CD4-positive, alpha-beta T cell treated with Interleukin-17A for 1 hour (primary cell): ENCODE data around the gene ERBB4.
"Not testable (repeated sequence)": the region's sequence is repeated elsewhere in the genome, so short reads cannot be mapped to it uniquely, and the experiment has no call there.

ENCODE experiments used
- DNase-seq: peaks from one replicate; pipeline ENCODE4 v3.0.0-alpha.2; 2020

ERBB4 gene

DNA sequence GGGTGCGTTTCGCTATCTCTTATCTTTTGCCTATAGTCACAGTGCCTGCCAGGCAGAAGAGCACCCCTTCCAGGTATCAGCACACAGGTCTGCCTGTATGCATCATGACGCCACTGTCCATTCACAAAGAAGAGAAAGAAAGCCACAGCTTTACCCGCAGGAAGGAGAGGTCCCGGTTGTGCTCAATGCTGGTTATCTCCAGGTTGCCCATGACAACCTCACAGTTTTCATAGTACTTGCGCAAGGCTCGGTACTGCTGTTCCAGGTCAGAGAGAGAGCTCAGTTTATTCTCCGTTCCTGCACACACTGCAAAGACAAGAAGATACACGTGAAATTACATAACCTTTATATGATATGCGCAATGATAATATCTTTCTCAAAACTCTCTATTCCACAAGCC lies 414.0 kb downstream of the ERBB4 start:
- no peak for DNase-seq

DNA sequence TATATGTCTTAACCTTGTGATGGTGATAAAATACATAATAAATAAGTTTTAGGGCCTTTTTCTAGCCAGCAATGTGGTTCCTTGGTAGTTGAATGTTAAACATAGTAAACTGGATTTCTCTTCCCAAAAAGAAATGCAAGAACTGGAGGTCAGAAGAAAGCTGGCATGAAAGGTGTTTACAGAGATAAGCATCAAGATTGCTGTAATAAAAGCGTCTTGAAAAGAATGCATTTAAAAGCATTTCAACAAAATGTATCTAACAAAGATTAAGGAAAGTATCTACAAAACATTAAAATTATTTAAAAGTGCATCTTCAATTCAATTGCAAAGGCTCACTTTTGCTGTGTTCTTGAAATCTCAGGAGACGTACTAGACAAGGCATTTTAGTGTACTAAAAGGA lies 419.0 kb downstream of the ERBB4 start:
- no peak for DNase-seq

DNA sequence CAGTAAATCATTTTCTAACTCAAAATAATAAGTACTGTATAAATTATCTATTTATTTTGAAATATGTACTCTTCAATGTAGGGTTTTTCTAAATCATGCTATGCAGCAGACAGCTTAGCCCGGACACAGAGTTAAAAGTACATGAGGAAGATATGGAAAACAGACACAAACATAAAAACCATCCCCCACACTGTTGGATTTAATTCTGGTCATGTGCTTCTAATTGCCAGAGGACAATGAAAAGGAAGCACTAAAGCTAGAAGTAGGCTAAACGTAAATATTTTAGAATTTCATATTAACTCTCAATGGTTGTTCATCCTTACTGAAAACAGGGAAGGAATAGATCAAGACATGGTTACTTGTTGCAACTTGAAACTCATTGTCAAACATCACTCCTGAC lies 420.7 kb downstream of the ERBB4 start:
- no peak for DNase-seq

DNA sequence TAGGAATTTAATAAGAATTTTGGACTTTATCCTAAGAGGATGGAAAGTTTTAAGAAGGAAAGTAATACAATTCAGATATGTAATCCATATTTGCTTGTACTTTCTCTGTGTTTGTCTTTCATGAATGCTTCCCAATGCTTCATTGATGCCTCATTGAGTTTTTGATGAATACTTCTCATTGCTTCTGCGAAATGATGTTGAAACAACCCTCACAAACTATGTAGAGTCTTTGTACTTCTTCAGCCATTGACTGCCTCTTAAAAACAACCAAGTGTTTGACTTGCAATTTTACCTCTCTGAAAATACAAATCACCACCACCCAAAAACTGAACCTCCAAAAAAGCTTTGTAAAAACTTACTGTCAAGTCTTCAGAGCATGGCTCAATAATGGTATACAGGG lies 424.1 kb downstream of the ERBB4 start:
- DNase-seq = no peak

DNA sequence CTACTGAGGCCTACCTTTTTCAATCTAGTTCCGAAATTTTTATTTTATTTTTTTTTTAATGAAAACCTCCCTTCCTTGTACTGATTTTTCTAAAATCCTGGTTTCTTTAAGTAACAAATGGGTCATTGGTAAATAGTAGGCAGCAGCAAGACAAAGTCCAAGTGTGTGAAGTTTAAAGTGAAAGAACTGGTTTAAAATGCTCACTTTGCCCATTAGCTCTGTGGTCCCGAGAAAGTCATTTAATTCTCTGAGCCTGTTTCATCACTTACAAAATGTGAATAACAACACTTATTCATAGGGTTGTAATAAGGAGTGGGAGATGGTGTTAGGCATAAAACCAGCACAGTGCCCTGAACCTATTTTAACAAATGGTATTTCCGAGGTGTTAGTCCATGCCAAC lies 426.2 kb downstream of the ERBB4 start:
- DNase-seq = no peak

DNA sequence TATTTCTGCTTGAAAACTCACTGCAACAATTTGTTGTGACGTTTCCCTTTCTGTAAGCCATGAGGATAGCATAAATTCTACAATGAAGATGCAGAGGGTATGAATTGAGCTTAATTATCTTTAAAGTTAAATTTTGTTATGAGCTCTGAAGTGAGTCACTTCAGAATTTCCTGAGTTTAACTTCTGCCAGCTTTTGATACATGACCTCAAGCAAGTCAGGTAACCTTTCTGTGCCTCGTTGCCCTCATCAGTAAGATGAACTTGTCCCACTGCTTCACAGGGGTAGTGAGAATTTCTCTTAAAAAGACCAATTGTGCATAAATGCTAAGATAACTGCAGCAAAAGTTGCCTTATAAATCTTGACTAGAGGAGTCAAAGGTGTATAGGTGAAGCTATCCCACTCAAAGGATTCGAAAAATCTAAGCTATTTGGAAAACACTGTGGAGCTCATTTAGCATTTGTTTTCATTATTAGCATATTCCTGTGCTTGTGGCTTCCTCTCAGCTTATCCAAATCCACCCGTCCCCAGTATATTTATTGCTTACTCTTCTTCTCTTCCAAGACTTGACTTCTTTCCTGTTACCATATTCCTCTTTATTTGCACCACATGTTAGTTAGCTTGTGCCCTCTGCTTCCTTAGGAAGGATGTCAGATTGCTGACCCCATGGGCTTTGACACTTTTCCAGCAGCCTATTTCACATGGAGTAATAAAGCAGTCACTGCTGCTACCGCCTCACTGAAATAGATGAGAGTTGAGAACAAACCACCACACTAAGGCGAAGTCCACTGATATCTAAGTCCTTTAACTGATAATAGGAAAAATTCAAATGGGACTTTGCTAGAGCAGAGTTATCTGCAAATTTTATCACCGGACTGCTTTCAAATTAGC lies 428.6 kb downstream of the ERBB4 start:
- DNase-seq = no peak

DNA sequence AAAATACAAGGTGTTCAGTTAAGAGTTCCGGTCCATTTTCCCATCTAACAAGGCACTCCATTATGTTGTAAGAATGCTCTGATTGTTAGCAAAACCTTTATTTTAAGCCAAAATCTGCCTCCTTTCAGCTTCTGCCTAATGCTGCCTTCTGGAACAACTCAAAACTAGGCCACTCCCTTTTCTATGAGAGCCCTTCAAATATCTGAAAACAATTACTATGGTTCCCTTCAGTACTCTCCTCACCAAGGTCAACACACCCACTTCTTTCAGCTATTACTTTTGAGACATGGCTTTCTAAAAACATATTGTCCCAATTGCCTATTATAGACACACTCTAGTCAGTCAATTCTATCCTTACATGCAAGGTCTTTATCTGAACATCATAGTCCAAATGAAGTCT lies 429.4 kb downstream of the ERBB4 start:
- no peak for DNase-seq

DNA sequence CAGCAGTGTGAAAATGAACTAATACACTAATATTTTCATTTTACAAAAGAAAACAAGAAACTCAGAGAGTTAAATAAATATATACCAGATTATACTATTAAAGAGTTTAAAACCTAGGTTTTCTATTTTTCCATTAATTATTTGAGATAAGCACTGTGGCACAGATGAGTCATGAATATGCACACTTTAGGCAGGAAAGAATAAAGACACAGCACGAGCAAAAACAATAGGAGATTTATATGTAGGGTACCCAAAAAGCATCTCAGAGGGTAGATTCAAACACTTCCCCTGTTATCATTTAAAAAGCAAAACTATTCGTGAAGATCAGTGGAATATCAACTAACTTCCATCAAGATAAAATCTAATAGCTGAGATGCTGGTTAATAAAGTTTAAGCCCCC lies 430.6 kb downstream of the ERBB4 start:
- DNase-seq = no peak

DNA sequence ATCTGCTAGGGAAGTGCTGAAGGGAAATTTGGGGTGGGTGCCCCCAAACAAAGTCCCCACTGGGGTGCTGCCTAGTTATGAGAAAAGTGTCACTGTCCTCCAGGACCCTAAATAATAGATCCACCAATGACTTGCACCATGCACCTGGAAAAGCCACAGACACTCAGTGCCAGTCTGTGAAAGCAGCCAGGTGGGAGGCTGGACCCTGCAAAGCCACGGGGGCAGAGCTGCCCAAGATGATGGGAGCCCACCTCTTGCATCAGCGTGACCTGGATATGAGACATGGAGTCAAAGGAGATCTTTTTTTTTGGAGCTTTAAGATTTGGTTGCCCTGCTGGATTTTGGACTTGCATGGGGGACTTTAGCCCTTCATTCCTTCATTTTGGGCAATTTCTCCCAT lies 431.6 kb downstream of the ERBB4 start:
- no peak for DNase-seq

DNA sequence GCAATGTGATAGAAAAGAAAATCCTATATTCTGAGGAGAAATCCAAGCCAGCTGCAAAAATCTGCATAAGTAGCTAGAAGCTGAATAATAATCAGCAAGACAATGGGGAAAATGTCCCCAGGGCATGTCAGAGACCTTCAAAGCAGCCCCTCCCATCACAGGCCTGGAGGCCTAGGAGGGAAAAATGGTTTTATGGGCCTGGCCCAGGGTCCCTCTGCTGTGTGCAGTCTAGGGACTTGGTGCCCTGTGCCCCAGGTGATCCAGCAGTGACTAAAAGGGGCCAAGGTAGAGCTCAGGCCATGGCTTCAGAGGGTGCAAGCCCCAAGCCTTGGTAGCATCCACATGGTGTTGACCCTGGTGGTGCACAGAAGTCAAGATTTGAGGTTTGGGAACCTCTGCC lies 432.1 kb downstream of the ERBB4 start:
- DNase-seq = not testable (repeated sequence)

DNA sequence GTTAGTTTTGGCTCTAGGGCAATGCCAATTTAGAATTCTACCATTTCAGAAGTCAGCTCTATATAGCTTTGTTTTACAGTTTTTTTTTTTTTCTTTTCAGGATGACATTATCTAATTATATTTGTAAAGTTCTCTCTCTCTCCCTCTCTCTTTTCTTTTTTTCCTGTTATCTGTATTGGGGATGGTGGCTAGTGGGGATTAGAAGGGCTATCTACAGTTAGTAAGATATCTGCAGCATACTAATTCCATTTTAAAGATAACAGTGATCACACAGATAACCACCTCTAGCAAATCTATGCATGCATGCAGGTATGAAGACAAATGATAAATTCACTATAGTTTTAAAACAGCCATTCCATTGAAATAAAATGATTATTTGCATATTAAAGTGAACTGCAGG lies 438.9 kb downstream of the ERBB4 start:
- DNase-seq = no peak

DNA sequence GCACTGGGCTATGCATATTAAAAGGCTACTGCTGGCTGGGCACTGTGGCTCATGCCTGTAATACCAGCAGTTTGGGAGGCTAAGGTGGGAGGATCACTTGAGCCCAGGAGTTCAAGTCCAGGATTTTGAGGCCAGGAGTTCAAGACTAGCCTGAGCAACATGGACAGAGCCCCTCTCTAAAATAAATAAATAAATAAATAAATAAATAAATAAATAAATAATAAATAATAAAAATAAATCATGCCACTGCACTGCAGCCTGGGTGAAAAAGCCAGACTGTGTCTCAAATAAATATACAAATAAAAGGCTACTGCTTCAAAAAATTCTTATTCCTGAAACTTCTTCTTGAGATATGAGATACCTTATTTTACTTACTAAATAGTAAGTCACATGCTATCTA lies 439.6 kb downstream of the ERBB4 start:
- DNase-seq = no peak

DNA sequence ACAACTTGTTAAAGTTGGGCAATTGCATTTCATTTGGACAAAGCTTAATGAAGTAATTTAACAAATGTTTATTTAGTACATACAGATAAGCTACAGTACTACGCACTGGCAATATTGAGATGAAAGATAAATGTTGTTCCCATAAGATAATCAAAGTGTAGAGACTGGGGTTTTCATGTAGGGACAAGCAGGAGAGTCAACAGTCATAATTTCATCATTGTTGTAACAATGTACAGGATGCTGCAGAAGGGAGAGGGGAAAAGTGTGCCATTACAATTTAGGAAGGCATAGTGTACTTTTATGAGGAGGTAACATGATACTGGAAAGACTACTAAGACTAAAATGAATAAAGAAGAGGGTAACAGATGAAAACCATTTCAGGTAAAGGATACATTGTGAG lies 441.6 kb downstream of the ERBB4 start:
- no peak for DNase-seq

DNA sequence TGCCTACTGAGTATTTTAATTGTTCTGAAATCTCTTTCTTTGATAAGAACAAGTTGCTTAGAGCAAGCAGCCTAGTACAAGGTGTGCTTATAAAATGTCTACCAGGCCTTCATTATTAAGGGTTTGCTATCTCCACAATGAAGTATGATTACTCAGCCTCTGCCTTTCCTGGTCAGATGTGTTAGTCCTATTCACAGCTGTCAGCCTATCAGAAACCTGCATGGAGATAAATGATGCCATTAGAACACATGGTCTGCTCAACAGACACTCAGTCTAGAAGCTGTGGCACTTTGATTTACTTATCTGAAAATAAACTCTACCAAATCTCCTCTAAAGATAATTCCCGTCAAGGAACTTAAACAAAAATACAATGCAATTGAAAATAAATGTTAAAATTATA lies 448.7 kb downstream of the ERBB4 start:
- no peak for DNase-seq

DNA sequence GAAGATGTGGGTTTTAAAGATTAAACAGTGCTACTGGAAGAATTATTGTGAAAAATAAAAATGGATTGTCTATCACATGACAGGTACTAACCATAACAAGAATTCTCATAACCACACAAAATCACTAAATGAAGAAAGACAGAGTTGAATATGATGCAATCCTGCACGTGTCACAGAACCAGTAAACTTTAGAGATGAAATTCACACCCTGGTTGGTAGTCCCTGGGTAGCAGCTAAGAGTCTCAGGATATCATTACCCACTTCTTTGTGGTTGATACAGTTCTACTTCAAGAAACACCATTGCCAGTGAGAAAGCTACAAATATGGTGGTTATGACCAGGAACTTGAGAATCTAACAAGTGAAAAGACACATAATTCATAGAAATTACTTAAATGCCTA lies 450.2 kb downstream of the ERBB4 start:
- no peak for DNase-seq

DNA sequence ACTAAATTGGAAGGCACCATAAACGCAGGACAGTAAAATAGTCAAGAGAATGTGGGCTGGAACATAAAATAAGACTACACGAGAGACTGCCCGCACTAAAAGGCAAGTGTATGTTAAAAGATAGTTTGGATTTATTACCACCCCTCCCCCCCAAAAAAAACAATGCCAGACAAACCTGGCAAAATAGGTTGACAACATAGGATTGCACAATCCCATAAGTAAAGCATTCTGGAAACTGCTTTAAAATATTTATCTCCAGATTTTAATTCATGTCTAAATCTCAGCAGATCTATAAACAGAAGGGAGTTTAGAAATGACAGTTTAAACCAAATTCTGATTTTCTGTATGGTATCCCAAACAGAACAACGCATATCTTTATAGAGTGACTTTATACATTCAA lies 455.1 kb downstream of the ERBB4 start:
- DNase-seq = no peak

DNA sequence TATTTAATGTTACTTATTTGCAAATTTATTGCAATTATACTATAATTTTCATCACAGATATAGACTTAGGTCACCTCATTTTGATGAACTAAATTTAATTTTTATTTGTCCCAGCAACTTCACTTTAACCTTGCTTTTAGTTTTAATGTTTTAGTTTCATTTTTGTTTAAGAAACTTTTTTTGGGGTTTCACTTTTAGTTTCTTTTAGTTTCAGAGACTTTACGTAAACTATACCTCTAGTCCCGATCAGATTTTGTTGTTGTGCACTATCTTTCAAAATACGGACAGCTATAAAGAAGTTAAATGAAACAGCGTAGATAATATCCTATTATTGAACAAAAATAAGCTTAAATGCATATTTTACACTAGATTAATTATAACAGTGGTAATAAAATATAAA lies 460.5 kb downstream of the ERBB4 start:
- DNase-seq = no peak

DNA sequence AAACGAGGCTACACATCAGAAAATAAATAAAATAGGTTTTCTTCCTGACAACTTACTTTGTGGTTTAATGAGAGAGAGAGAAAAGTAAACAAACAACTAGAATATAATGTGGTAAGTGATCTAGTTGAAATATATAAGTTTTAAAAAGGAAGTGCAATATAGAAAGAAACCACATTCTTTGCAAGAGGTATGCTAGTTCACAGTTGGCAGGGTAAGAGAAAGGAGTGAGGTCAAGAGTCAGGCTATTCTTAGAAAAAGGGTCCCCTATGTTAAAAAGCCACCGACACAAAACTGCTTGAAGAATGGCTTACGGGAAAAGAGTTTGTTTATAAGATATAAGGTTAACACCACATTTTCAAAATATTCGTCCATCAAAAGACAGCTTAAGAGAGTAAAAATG lies 462.1 kb downstream of the ERBB4 start:
- DNase-seq = no peak

DNA sequence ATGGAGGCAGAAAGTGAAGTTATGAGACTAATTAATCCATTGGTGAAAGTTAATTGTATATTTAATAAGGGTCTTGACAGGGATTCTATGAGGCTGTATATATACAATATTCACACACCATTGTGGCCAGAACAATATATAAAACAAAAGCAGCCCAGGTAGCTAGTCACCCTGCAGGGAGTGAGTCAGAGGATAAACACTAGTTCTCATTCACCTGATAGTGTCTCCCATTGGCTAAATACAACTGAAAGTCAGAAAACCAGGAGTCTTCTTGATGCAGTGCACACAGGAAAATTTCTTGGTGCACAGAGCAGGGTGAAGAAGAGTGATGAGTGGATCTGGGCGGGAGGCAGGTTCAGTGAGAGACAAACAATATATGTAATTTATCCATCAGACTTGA lies 465.2 kb downstream of the ERBB4 start:
- no peak for DNase-seq

DNA sequence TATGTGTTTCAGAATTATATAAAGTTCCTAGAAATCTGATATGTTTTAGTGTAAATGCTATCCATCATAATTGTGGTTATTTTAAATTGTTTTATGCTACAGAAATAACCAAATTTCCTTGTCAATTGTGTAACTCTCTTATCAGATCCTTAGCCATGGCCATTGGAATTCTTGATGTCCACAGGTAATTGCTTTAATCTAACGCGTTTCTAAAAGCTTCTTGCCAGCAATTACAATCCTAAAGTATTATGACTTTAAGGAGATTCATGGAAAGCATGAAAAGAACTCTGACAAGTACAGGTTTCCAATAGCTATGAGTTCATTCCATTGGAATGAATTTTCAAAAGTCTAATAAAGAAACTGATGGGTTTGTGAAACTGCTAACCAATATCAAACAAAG lies 472.1 kb downstream of the ERBB4 start:
- no peak for DNase-seq

DNA sequence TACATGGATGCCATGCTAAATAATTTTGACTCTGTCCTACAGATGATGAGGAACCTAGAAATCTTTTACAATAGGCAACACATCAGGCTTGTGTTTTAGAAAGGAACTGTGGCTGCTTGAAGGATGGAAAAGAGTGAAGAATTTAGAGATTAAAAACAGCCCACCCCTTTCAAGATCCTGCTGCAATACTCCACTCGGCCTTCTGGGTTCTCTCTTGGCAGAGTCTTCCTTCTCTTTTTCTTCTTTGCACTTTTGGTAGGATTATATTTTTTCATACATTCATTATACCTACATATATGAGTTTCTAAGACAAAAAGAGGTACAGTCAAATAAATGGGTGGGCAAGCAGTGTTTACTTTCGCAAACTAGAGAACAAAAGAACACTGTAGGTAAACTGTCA lies 474.3 kb downstream of the ERBB4 start:
- no peak for DNase-seq

DNA sequence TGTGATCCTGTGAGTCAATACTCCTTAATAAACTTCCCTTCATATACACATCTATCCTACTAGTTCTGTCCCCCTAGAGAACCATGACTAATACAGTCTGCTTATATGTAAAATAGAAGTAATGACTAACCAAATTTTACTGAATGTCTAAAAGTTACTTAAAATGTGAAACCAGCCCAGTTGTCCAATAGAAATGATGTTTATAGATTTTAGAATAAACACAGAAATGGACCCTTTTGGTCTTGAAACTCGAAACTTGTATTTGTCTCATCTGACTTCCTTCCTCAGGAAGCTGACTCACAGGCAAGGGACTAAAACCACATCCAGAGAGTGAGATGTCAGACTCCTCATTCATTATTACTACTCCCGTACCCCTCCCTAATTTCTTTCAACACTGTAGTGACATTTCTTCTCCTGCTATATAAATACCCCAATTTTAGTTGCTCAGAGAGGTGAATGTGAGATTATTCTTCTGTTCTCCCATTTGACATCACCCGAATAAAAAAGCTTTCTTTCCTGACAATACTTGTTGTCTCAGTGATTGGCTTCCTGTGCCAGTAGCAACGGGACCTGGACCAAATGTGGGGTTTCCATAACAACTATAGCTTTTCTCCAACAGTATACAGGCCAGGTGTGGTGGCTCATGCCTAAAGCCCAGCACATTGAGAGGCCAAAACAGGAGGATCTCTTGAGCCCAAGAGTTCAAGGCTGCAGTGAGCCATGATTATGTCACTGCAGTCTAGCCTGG lies 486.0 kb downstream of the ERBB4 start:
- DNase-seq = no peak

DNA sequence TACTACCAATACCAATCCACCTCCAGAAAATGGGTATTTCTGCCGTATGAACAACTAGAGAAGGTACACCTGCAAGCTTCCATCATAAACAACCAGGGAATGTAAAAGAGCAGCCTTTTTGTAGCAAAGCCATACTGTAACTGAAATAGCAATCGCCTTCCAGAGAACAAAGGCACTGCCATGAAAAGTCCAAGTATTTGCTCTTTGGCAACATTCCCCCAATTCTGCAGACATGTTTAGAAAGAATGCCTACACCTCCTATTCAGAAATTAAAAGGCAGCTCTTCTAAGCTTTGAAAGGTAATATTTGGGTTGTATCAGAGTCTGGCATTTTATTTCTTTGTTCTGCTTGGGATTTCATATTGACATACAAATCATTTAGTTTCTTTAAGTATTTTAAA lies 487.7 kb downstream of the ERBB4 start:
- no peak for DNase-seq

DNA sequence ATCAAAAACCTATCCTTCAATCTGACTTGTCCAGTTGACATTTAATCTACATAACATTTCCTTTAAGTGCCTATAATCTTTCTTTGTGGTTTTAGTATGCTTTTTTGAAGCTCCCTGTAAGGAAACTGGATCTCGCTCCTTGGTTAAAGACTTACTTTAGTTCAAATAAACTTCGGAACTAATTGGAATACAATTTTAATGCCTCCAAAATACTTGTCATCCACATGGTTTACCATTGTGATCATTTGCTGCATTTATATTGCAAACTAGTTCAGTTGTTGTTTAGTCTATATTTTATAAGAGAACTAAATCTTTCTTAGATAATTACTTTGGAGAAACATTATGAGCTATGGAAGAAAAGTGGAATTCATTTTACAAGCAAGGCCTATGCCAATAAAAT lies 496.0 kb downstream of the ERBB4 start:
- no peak for DNase-seq

DNA sequence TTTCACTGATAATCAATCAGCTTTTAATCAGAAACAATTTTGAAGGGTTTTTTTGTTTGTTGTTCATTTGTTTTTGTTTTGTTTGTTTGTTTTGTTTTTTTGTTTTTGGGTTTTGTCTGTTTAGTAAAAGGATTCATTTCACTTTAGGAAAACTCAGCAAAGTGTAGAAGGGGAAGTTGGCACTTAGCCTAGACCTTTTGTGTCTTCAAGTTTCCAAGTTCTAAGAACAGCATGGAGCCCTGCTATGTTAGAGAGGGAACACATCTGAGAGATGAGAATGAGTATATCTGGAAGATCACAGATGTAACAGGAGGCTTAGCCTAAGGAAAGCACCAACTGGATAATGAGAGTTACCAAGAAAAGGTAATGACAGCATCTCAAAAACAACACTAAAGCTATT lies 501.5 kb downstream of the ERBB4 start:
- no peak for DNase-seq
